Ovary (tissue), 3 donors: ENCODE measurements around the gene MBD3L2.
"Not testable (repeated sequence)": the region's sequence is repeated elsewhere in the genome, so short reads cannot be mapped to it uniquely, and the experiment has no call there.

ENCODE experiments used
- POLR2A ChIP-seq: fragments of 450-650 bp; IDR thresholded peaks from one replicate; pipeline ENCODE4 v1.6.1; 2017; ENCODE audit warnings: antibody characterized with exemption, mild to moderate bottlenecking, moderate library complexity
- TF ChIP-seq, protein P1 (sequence below), 3 donors: fragments of 450-650 bp in 2 of 3; fragments of 200-600 bp in 1 of 3; IDR thresholded peaks; one replicate each; pipeline versions ENCODE4 v1.5.1 to v1.8.0; 2016 to 2022; ENCODE audit warnings: antibody characterized with exemption in 3 of 3, mild to moderate bottlenecking in 1 of 3
- donor health status: DM: no; HTN: no; CAD: no.

DNA sequence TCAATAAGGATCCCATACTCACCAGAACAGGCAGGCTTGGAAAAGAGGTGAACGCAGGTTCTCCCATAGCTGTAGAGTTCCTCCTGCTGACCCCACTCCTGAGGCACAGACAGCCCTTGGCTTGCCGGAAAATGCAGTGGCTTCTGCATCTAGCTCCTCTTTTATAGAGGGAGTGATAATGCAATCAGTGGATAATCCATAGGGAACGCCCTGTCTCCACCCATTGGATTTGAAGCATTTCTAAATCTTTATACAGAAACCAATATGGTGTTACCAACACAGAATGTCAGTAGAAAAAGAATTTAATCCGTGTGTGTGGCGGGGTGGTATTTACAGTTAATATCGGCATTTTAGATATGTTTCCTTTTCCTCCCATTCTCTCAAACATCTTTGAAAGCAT is 27.8 kb upstream of the MBD3L2 start, which contains the start of gene MBD3L2B:
- TF ChIP-seq, protein P1, sequence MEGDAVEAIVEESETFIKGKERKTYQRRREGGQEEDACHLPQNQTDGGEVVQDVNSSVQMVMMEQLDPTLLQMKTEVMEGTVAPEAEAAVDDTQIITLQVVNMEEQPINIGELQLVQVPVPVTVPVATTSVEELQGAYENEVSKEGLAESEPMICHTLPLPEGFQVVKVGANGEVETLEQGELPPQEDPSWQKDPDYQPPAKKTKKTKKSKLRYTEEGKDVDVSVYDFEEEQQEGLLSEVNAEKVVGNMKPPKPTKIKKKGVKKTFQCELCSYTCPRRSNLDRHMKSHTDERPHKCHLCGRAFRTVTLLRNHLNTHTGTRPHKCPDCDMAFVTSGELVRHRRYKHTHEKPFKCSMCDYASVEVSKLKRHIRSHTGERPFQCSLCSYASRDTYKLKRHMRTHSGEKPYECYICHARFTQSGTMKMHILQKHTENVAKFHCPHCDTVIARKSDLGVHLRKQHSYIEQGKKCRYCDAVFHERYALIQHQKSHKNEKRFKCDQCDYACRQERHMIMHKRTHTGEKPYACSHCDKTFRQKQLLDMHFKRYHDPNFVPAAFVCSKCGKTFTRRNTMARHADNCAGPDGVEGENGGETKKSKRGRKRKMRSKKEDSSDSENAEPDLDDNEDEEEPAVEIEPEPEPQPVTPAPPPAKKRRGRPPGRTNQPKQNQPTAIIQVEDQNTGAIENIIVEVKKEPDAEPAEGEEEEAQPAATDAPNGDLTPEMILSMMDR (IDR thresholded peaks at IDR 0.05) = not testable (repeated sequence)
- TF ChIP-seq POLR2A = not testable (repeated sequence)
